GM10847 (cell line): ENCODE data around the gene TRIM54.

ENCODE experiments used
- POLR2A ChIP-seq: IDR thresholded peaks from 2 replicates; pipeline ENCODE4 v1.6.1; 2011; ENCODE audit not compliant: insufficient read length; ENCODE audit errors: extremely low read depth

Gene TRIM54

DNA sequence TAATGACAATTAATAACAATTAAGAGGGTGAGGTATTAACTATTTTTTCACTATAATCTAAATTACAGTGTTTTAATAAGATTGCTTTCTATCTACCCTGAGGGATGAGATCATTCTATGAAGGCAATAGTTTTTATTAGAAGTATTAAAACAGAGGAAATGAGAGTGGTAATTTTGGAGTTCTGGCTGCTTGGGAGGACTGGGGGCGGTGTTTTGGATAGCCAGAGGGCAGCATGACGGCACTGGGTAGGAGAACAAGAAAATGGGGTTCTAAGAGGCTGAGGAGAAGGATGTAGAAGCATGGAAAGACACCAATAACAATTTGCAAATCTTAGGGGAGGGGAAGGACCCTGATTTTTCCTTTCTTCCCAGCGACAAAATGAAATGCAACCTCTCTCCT lies 12.1 kb upstream of the TRIM54 start:
- no peak for TF ChIP-seq POLR2A

DNA sequence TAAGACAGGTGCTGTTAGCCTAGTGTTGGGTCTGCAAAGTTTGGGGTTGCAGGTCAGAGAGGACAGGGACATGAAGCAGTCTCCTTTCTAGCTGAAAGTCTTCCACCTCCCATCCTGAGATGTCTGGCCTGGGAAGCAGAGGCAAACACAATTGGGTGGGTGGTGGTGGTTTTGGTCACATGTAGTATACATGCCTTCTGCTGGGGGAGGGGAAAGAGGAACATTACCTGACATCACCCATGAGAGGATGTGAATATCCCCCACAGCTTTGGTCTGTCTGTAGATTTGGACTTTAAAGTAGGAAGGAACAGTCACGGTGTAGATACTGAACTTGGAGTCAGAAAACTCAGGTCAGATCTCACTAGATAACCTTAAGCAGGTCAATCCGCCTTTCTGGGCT lies 11.6 kb upstream of the TRIM54 start:
- TF ChIP-seq POLR2A: no peak

DNA sequence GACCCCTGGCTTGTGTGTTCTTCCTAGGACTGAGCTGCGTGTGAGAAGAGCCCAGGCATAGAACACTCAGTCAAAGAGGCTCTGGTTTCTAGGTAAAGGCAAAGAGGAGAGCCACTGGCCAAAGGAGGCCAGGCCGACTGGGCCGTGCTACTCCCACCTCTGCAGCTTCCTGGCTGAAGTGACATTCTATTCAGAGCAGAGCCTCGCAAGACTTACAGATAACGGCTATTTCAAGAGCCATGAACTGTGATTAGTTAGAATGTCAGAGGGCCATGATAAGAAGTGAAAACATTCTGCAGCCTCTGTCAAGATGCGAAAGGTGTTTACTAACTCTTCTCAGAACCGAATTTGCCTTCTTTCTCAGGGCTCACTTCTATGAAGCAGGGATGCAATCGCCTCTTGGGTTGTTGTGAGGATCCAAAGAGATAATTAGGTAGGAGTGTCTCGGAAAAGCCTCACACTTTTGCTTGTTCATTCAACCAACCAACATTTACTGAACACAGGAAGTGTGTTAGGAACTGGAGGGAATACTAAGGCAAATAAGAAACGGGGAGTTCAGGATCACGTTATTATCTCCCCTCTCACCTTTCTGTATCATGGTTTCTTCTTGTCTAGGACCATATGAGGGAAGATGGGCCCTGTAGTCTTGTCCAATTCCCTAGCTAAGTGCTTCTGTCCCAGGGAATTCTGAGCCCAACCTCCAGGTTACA lies 10.4 kb upstream of the TRIM54 start:
- TF ChIP-seq POLR2A: no peak

DNA sequence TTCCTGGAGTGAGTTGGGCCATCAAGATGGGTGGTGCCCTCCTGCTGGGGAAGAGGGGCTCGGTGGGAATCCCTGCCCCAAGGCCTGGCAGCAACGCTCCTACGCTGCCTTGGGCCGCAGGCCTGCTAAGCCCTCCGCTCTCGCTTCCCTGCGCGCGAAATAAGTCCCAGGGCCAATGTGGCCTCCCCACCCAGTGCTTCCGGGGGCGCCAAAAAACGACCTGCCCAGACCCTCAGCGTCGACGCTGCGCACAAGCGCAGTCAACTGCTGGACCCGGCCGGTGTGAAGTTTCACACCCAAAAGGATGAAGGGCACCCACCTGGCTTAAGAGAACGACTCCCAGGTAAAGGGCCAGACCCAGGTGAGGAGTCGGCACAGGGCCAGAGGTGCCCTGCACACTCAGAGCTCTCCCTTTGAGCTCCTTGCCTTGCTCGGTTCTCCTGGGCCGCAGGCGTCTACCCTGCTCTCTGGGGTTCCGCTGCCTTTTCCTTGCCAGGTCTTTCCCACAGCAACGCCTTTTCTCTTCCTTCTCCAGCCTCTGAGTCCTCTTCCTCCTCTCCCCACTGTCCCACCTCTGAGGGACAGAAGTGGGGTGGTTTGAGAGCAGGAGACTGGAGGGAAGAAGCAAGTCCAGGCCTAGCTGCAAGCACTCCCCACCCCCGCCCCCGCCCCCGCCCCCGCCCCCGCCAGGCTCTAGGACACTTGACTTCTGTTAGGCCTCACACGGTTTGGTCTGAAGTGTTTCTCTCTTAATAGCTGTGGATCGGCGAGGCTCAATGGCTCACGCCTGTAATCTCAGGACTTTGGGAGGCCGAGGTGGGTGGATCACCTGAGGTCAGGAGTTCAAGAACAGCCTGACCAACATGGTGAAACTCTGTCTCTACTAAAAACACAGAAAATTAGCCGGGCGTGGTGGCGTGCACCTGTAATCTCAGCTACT lies 6.7 kb upstream of the TRIM54 start, which contains the start of gene DNAJC5G:
Gene DNAJC5G (plus strand): TSS at position 223 of the 940 bp plus-strand sequence. CDS start 1,296 bp downstream, outside the sequence.
- no peak for TF ChIP-seq POLR2A

DNA sequence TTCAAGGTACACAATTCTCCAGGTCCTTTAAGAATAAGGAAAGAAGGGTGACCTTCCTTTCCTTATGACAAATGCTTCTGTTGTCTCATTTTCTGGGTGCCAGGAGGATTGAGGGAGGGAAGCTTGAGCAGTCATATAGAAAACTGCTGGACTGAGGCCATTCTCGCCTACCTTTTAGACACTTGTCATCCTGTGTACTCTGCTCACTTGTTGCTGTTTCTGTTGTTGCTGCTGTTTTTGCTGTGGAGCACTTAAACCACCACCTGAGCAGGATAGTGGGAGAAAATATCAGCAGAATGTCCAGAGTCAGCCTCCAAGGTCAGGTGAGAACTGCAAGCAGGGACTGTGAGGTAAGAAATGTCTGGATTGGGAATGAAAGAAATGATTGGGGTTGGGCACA lies 4.2 kb upstream of the TRIM54 start:
- no peak for TF ChIP-seq POLR2A

DNA sequence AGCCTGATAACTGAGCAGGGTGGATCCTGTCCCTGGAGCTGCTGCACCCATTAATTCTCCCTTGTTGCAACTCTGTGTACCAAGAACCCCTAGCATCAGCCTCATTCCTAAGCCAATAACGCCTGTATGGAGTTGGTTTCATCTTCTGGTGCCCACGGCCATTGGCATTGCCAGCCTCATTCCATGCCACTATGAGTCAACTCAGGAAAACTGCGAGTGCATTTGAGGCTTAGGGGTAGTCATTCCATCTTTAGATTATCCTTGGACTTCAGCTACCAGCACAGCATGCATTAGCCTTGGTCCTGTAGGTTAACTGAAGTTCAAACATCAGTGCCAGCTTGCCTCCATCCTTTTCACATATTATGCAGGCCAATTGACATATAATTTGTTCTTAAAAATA lies 1.4 kb upstream of the TRIM54 start:
- no peak for TF ChIP-seq POLR2A

DNA sequence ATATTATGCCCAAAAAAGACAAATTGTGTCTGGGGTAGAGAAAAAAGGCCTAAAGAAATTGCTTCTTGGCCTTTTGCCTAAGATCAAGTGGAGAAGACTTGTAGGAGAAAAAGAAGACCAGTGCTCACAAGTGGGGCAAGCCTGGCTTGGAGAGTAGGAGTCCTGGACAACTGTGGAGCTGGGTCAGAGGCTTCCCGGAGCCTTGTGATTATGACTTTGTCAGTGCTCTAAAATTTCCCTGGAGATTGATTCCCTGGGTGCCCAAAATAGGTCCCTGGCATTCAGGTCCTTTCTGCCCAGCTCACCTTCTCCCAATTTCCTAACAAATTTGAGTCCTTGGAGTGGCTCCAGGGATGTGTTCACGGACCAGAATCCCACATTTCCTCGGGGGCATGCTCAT lies 787 bp upstream of the TRIM54 start:
- no peak for TF ChIP-seq POLR2A

DNA sequence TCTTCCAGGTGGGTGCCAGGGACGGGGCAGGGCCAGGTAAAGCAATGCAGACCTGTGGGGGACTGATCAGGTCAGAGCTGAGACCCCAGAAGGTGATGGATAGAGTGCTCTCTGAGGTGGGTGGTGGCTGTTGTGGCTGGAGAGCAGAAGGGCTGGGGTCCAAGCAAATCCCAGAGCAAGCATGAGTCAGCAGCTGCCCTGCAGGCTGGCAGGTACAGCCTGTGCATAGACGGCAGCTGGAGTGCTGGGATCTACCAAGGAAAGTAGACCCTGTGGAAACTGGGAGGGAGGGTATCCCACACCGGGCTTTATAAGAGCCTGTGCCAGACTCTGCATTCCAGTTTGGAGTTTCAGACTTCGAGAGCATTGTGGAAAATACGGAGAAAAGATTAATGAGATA lies 663 bp downstream of the TRIM54 start:
- TF ChIP-seq POLR2A: no peak

DNA sequence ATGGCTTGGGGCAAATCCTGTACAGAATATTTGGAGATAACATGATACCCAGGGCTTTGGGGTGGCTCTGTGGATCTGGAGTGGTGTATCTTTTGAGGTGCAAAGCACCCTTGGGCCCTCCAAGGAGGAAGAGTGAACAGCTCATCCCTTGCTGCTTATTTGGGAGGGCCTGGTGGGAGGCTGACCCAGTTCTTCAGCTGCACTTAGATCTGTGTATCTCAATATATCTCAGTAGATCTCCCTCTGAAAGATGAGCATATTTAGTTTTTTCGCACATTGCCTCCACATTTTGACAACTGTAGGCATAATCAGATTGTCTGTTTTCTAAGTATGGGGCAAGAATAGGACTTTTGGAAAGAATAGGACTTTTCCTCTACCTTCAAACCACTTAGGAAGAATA lies 2.8 kb downstream of the TRIM54 start:
- no peak for TF ChIP-seq POLR2A

DNA sequence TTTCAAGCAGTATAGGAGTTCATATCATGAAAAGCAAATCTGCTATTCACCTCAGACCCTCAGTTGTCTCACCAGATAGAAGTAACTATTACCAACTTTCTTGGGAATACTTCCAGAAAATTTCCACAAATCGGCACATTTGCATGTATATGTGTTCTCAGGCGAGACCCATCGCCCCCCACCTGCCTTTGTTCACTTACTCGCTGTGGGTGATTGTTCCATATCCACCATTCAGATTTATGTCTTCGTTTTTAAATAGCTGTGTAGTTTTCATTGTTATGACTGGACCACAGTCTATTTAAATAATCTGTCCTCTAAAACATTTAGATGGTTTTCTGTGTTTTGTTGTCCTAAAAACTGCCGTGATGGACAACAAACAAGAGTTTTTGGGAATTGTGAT lies 3.3 kb downstream of the TRIM54 start:
- no peak for TF ChIP-seq POLR2A

DNA sequence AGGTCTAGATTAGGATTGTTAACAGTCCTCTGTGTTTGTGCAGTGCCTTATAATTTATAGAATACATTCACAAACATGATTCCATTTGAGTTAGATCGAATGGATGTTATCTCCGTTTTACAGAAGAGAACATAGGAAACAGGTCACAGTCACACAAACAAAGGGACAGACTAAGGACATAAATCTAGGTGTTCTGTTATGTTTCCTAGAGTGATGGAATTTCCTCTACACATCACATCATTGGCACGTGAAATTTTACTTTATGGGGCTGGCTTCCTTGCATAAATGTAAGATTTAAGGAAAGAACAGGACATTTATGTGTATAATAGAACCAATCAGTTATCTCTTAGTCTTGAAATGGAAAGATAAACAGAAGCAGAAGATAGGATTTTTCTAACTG lies 6.4 kb downstream of the TRIM54 start:
- no peak for TF ChIP-seq POLR2A

DNA sequence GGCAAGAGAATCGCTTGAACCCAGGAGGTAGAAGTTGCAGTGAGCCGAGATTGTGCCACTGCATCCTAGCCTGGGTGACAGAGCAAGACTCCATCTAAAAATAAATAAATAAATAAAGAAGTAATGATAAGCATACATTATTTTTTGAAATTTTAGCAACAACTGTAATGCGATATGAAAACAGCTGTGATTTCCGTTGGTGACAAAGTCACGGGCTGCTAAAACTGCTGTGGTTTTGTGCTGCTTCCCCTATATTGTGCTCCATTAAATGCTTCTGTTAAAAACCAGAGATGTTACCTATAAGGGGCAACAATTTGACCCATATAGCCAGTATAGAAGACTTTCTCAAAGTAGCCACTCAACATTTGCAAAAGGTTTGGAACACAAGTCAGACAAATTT lies 8.3 kb downstream of the TRIM54 start:
- TF ChIP-seq POLR2A: no peak

DNA sequence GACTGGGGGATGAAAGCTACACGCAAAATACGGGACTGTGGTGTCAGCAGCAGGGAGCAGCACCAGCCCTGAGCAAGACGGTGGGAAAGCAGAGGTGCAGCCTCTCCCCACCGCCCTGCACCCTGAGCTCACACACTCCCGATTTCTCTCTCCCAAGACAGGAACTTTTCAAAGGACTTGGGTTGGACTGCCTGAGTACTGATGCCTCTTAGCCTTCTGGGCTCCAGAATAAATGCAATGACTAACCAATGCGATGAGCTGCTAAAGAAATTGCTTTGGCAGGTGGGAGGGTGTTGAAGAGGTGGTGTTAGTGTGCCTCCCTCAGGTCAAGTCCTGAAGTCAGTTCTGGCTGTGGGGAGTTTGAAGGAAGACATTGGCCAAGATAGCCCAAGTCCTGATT lies 9.6 kb downstream of the TRIM54 start:
- TF ChIP-seq POLR2A: no peak

DNA sequence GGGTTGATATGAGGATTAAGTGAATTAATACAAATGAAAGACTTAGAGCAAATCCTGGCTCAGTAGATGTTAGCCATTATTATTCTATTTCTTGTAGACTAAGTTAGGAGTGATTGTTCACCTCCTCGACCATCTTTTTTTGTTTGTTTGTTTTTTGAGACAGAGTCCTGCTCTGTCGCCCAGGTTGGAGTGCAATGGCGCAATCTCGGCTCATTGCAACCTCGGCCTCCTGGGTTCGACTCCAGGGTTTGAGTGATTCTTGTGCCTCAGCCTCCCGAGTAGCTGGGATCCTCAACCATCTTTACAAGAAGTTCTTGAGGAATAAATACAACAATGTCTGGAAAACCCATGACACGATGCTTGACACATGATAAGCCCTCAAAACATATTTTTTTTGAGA lies 12.7 kb downstream of the TRIM54 start:
- no peak for TF ChIP-seq POLR2A

DNA sequence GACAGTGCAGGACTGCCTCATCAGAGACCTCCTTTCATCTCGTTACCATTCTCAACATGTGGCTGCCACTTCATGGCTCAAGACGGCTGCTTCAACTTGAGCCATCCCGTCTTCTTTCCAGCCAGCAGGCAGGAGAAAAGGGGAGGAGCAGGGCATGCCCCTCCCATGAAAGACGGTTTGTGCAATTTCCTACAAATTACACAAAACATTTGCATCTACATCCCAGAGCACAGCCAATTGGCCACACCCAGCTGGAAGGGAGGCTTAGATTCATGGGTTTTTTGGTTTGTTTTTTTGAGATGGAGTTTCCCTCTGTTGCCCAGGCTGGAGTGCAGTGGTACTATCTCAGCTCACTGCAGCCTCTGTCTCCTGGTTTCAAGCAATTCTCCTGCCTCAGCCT lies 14.3 kb downstream of the TRIM54 start:
- no peak for TF ChIP-seq POLR2A

DNA sequence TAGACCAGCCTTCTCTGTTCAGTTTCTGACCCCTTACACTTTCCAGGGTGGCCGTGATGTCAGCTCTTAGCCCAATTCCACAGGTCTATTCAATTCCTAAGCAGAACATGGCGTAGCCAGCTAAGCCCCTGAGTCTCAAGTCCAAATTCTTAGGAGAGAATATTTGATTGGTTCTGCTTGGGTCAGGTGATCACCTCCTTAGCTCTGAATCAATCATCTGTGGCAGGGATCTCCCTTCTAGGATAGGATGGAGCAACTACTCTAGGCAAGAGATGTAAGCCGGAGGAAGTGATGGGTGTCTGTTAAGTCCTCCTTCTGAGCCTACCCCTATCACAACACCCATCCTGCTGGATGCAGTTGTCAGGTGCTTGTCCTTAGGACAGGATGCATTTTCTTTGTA lies 15.0 kb downstream of the TRIM54 start:
- TF ChIP-seq POLR2A: no peak
